Tibial nerve (tissue), 4 donors: ENCODE measurements around the gene C3orf38. TPM values are rescaled to one million over a fixed set of nuclear protein-coding genes. Genes with fewer than 3 reads are reported as not detected.

Experiments used
- DNase-seq, 2 donors: peaks; one replicate each; pipeline ENCODE4 v3.0.0-alpha.2; 2019; ENCODE audit warnings: low spot score in 2 of 2
- H3K27ac ChIP-seq, 4 donors: fragments of 200-600 bp; sonication (generic) in 3 of 4; one replicate each; pipeline ENCODE4 v1.5.1; 2017 to 2019; ENCODE audit warnings: mild to moderate bottlenecking in 1 of 4
- H3K27me3 ChIP-seq, 2 donors: fragments of 200-600 bp; sonication (generic) in 1 of 2; one replicate each; pipeline versions ENCODE4 v1.5.1 to v1.6.0; 2017 to 2019
- H3K36me3 ChIP-seq, 3 donors: fragments of 200-600 bp; sonication (generic); one replicate each; pipeline ENCODE4 v1.5.1; 2018 to 2019
- H3K4me1 ChIP-seq, 4 donors: fragments of 200-600 bp; sonication (generic) in 3 of 4; one replicate each; pipeline ENCODE4 v1.5.1; 2017 to 2019
- H3K4me3 ChIP-seq, 4 donors: fragments of 200-600 bp; sonication (generic) in 3 of 4; one replicate each; pipeline ENCODE4 v1.5.1; 2017 to 2019; ENCODE audit warnings: mild to moderate bottlenecking in 1 of 4, moderate library complexity in 1 of 4
- H3K9me3 ChIP-seq, 4 donors: fragments of 200-600 bp; sonication (generic) in 3 of 4; one replicate each; pipeline ENCODE4 v1.5.1; 2017 to 2019
- EP300 ChIP-seq, 2 donors: sonication (generic); formaldehyde crosslinking; IDR thresholded peaks; one replicate each; pipeline ENCODE4 v1.6.1; 2017; ENCODE audit warnings: antibody characterized with exemption in 2 of 2, mild to moderate bottlenecking in 1 of 2
- POLR2A ChIP-seq, 2 donors: fragments of 450-650 bp; IDR thresholded peaks; one replicate each; pipeline ENCODE4 v1.6.1; 2017; ENCODE audit warnings: antibody characterized with exemption in 2 of 2, mild to moderate bottlenecking in 2 of 2, moderate library complexity in 2 of 2
- WGBS, 2 donors: methylation state at CpG; one replicate each; pipeline ENCODE4 v1.1.5; 2018; 5-methylcytosine and 5-hydroxymethylcytosine counted together
- total RNA-seq, 4 donors: library from RNA; depleted of rRNA; stranded (reverse); fragments of >200 nt; gene quantifications; one replicate each; pipeline ENCODE4 v1.1.0, GENCODE V29; 2016
- TF ChIP-seq, protein P1 (sequence below), 5 experiments: fragments of 200-600 bp in 3 of 5; fragments of 450-650 bp in 2 of 5; sonication (generic) in 3 of 5; IDR thresholded peaks; one replicate each; pipeline ENCODE4 v1.5.1; 2016 to 2019; ENCODE audit warnings: antibody characterized with exemption in 5 of 5, mild to moderate bottlenecking in 3 of 5, moderate library complexity in 2 of 5

The C3orf38 gene
- total RNA-seq, 4 donors from 2014 or later = 20.7 to 25.6 (median 21.6) TPM

GRCh38 chr3:88132894-88133293 is 16.9 kb upstream of the C3orf38 start:
- Histone ChIP-seq H3K9me3 (no peaks in the 10 kb centered on the region), H3K4me1 (peaks cover 0 to 6% (median 0%) of the 10 kb centered on the region in 4 donors), H3K27me3 (no peaks in the 10 kb centered on the region), H3K36me3 (peaks cover 0 to 35% (median 0%) of the 10 kb centered on the region in 3 donors), H3K27ac (no peak overlapping the region), H3K4me3 (no peak overlapping the region)
- TF ChIP-seq, protein P1, sequence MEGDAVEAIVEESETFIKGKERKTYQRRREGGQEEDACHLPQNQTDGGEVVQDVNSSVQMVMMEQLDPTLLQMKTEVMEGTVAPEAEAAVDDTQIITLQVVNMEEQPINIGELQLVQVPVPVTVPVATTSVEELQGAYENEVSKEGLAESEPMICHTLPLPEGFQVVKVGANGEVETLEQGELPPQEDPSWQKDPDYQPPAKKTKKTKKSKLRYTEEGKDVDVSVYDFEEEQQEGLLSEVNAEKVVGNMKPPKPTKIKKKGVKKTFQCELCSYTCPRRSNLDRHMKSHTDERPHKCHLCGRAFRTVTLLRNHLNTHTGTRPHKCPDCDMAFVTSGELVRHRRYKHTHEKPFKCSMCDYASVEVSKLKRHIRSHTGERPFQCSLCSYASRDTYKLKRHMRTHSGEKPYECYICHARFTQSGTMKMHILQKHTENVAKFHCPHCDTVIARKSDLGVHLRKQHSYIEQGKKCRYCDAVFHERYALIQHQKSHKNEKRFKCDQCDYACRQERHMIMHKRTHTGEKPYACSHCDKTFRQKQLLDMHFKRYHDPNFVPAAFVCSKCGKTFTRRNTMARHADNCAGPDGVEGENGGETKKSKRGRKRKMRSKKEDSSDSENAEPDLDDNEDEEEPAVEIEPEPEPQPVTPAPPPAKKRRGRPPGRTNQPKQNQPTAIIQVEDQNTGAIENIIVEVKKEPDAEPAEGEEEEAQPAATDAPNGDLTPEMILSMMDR (IDR thresholded peaks at IDR 0.05) = no peak
- TF ChIP-seq EP300 (IDR thresholded peaks at IDR 0.05) = no peak
- no peak for TF ChIP-seq POLR2A (IDR thresholded peaks at IDR 0.05)
- DNase-seq = no peak
- 67 to 85% methylated on average over 1 of the region's 1 CpG for WGBS, 2 donors

DNA sequence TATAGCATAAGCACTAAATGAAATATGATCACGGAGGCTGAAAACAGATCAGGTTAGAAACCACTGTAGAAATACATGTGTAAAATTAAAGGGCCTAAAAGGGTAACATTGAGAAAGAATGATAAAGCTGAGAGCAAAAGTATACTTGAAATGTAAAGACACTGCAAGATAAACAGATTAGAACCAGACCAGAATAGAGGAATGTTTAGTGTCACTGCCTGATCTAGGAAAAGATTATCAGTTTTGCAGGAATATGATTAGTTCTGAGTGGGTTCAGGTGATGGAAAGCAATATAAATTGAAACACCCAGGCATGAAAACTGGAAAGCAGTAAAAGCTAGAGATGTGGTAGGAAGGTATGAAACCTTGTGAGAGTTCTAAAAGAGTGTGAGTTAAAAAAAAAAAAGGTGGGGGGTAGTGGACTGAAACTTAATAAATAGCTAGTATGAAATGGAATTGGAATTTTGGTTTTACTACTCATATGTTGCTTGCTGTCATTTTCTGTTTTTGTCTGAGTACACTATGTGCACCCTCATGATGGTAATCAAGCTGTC is 16.0 kb upstream of the C3orf38 start:
- Histone ChIP-seq H3K4me1 (peaks cover 0 to 6% (median 0%) of the 10 kb centered on the region in 4 donors), H3K9me3 (no peaks in the 10 kb centered on the region), H3K27me3 (no peaks in the 10 kb centered on the region), H3K36me3 (peaks cover 0 to 44% (median 3%) of the 10 kb centered on the region in 3 donors), H3K27ac (no peak overlapping the region), H3K4me3 (no peak overlapping the region)
- 0% methylated on average over 1 of the region's 1 CpG for WGBS, 2 donors
- TF ChIP-seq POLR2A (IDR thresholded peaks at IDR 0.05) = no peak
- TF ChIP-seq, protein P1 (IDR thresholded peaks at IDR 0.05) = no peak
- no peak for TF ChIP-seq EP300 (IDR thresholded peaks at IDR 0.05)
- DNase-seq = no peak

DNA sequence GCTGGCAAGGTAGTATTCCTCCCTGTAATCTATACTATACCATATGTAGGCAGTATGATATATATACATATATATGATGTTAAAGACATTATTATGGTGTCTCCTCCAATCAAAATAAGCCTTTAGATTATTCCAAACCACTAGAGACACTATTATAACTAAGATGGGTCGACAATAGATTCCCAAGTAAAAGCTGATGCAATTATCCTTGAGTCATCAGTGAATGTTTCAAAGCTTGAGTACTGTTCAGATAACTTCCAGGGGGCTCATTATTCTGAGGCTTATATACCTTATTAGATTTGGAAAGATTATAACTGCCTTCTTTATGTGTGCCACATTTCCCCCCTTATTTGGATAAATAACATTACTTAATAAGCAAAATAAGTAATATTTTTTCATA is 11.9 kb upstream of the C3orf38 start:
- Histone ChIP-seq H3K9me3 (no peaks in the 10 kb centered on the region), H3K4me3 (no peak overlapping the region), H3K4me1 (no peaks in the 10 kb centered on the region), H3K27me3 (no peaks in the 10 kb centered on the region), H3K36me3 (peaks cover 0 to 44% (median 6%) of the 10 kb centered on the region in 3 donors), H3K27ac (no peak overlapping the region)
- 65 to 77% methylated on average over 1 of the region's 1 CpG for WGBS, 2 donors
- no peak for TF ChIP-seq POLR2A (IDR thresholded peaks at IDR 0.05)
- TF ChIP-seq, protein P1 (IDR thresholded peaks at IDR 0.05) = no peak
- TF ChIP-seq EP300 (IDR thresholded peaks at IDR 0.05) = no peak
- DNase-seq = no peak

- no peak for TF ChIP-seq POLR2A (IDR thresholded peaks at IDR 0.05)
- TF ChIP-seq, protein P1 (IDR thresholded peaks at IDR 0.05) = no peak
- TF ChIP-seq EP300 (IDR thresholded peaks at IDR 0.05) = no peak
- Histone ChIP-seq H3K27ac (peak overlapping the region in 1 of 4 donors; percentile 15), H3K36me3 (peaks cover 0 to 34% (median 6%) of the 10 kb centered on the region in 3 donors), H3K9me3 (no peaks in the 10 kb centered on the region), H3K4me1 (no peaks in the 10 kb centered on the region), H3K4me3 (no peak overlapping the region), H3K27me3 (no peaks in the 10 kb centered on the region)
- no peak for DNase-seq
- 46 to 56% methylated on average over 4 of the region's 4 CpGs for WGBS, 2 donors
Measured at GRCh38 chr3:88141458-88142083, 8.2 kb upstream of the C3orf38 start.

GRCh38 chr3:88142094-88142624 is 7.6 kb upstream of the C3orf38 start:
- Histone ChIP-seq H3K27ac (peak overlapping the region in 1 of 4 donors; percentile 15), H3K36me3 (peaks cover 0 to 30% (median 6%) of the 10 kb centered on the region in 3 donors), H3K4me3 (no peak overlapping the region), H3K27me3 (no peaks in the 10 kb centered on the region), H3K4me1 (no peaks in the 10 kb centered on the region), H3K9me3 (no peaks in the 10 kb centered on the region)
- 49 to 55% methylated on average over 3 of the region's 3 CpGs for WGBS, 2 donors
- TF ChIP-seq, protein P1 (IDR thresholded peaks at IDR 0.05) = no peak
- no peak for TF ChIP-seq POLR2A (IDR thresholded peaks at IDR 0.05)
- no peak for DNase-seq
